Measurements from ENCODE around the gene SMPD1.

Gene SMPD1

GRCh38 chr11:6389905-6390717 lies at the start of gene SMPD1:
Gene SMPD1, plus strand, starts transcription at chr11:6390474. Its CDS starts 125 bp downstream, at chr11:6390599.
- DNase-seq: peak; percentile 63

GRCh38 chr11:6345366-6345765 lies 44.9 kb upstream of the SMPD1 start:
- DNase-seq: no peak

GRCh38 chr11:6350043-6350442 lies 40.2 kb upstream of the SMPD1 start:
- no peak for DNase-seq

- DNase-seq: no peak
Observed at GRCh38 chr11:6350486-6350885, 39.8 kb upstream of the SMPD1 start.

GRCh38 chr11:6351782-6352382 lies 38.4 kb upstream of the SMPD1 start:
- no peak for DNase-seq

GRCh38 chr11:6353367-6353987 lies 36.8 kb upstream of the SMPD1 start:
- peak; percentile 35 for DNase-seq

- DNase-seq: no peak
Observed at GRCh38 chr11:6354651-6355485, 35.4 kb upstream of the SMPD1 start.

- no peak for DNase-seq
Observed at GRCh38 chr11:6356503-6357055, 33.7 kb upstream of the SMPD1 start.

- no peak for DNase-seq
Observed at GRCh38 chr11:6357222-6357621, 33.1 kb upstream of the SMPD1 start.

GRCh38 chr11:6360183-6360582 lies 30.1 kb upstream of the SMPD1 start:
- DNase-seq: no peak

GRCh38 chr11:6362185-6362872 lies 27.9 kb upstream of the SMPD1 start:
- DNase-seq: no peak

GRCh38 chr11:6362873-6363678 lies 27.2 kb upstream of the SMPD1 start:
- DNase-seq: no peak

- DNase-seq: no peak
Observed at GRCh38 chr11:6365659-6366058, 24.6 kb upstream of the SMPD1 start.

- DNase-seq: no peak
Observed at GRCh38 chr11:6371825-6372224, 18.4 kb upstream of the SMPD1 start.

- DNase-seq: no peak
Observed at GRCh38 chr11:6377902-6378639, 12.2 kb upstream of the SMPD1 start.

- no peak for DNase-seq
Observed at GRCh38 chr11:6378640-6378989, 11.7 kb upstream of the SMPD1 start.

GRCh38 chr11:6385046-6385777 lies 5.1 kb upstream of the SMPD1 start:
- DNase-seq: no peak

- DNase-seq: no peak
Observed at GRCh38 chr11:6387811-6388599, 2.3 kb upstream of the SMPD1 start.

GRCh38 chr11:6388748-6389147 lies 1.5 kb upstream of the SMPD1 start:
- no peak for DNase-seq

All from NCI-H1417 treated with DMSO at 0.1 percent for 48 hours (cell line).